Prostate gland (tissue), 2 donors: ENCODE results near the gene SLIT2. TPM values are rescaled to one million over a fixed set of nuclear protein-coding genes. Genes with fewer than 3 reads are reported as not detected.

Experiments used
- DNase-seq: peaks from one replicate; pipeline ENCODE4 v3.0.0-alpha.2; 2019; ENCODE audit warnings: low spot score
- H3K27ac ChIP-seq, 2 donors: fragments of 200-600 bp; sonication (generic); 2 replicates each; pipeline ENCODE4 v1.5.1; 2017 to 2019
- H3K27me3 ChIP-seq: fragments of 200-600 bp; sonication (generic); replicated peaks from 2 replicates; pipeline ENCODE4 v1.5.1; 2019; ENCODE audit not compliant: insufficient read depth
- H3K36me3 ChIP-seq, 2 donors: fragments of 200-600 bp; sonication (generic); 1 replicate in 1 of 2; 2 replicates in 1 of 2; pipeline versions ENCODE4 v1.5.1 to v1.8.1; 2017 to 2019
- H3K4me1 ChIP-seq: fragments of 200-600 bp; sonication (generic); replicated peaks from 2 replicates; pipeline ENCODE4 v1.5.1; 2019
- H3K4me3 ChIP-seq, 2 donors: fragments of 200-600 bp; sonication (generic); 2 replicates each; pipeline ENCODE4 v1.5.1; 2017 to 2019
- H3K9me3 ChIP-seq: fragments of 200-600 bp; sonication (generic); 2 replicates; pipeline ENCODE4 v1.5.1; 2017
- CTCF ChIP-seq, 4 experiments: fragments of 200-600 bp in 2 of 4; fragments of 450-650 bp in 2 of 4; sonication (generic) in 2 of 4; IDR thresholded peaks; 1 replicate in 3 of 4; 2 replicates in 1 of 4; pipeline ENCODE4 v1.5.1; 2016 to 2019; ENCODE audit warnings: antibody characterized with exemption in 4 of 4, mild to moderate bottlenecking in 2 of 4, moderate library complexity in 2 of 4
- POLR2A ChIP-seq: fragments of 450-650 bp; IDR thresholded peaks from one replicate; pipeline ENCODE4 v1.6.1; 2016; ENCODE audit warnings: antibody characterized with exemption, mild to moderate bottlenecking
- POLR2AphosphoS5 ChIP-seq: sonication (generic); formaldehyde crosslinking; IDR thresholded peaks from one replicate; pipeline ENCODE4 v1.6.1; 2017; ENCODE audit warnings: antibody characterized with exemption
- WGBS: methylation state at CpG from one replicate; pipeline ENCODE4 v1.1.5; 2018; 5-methylcytosine and 5-hydroxymethylcytosine counted together
- intact Hi-C: fragments of 100-400 bp; cut with DNase I; formaldehyde crosslinking; loops from one replicate; pipeline ENCODE4 v1.14.2; 2022
- total RNA-seq, 2 donors: library from RNA; depleted of rRNA; stranded (reverse); fragments of >200 nt; gene quantifications; one replicate each; pipeline ENCODE4 v1.1.0, GENCODE V29; 2016

Gene SLIT2
- total RNA-seq, 2 donors from 2014 or later, result 8.5 to 11.0 TPM

DNA sequence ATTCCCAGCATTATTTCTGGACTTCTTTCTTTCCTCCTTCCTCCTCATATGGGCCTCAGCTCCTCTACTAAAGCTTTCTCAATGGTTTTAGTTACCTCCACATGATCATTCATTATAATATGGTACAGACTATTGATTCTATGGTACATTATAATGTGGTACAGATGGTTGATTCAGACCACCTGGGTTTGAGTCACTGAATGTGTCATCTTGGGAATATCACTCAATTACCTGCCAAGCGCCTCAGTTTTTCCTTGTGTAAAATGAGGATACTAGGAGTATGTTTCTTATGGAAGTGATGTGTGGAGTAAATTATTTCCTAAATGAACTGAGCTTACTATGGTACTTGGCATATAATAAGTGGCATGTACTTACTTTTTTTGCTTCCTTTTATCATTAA lies 27.7 kb downstream of the SLIT2 start:
- H3K4me3 ChIP-seq, result no peak overlapping the region
- WGBS, result 100% methylated on average over 1 of the region's 1 CpG
- intact Hi-C loops, result no loop called here

GRCh38 chr4:20281453-20281852 lies 29.7 kb downstream of the SLIT2 start:
- intact Hi-C loops, result no loop called here
- no peak for DNase-seq
- TF ChIP-seq POLR2AphosphoS5, result no peak
- no peak for TF ChIP-seq POLR2A
- TF ChIP-seq CTCF (IDR thresholded peaks at IDR 0.05), result no peak
- Histone ChIP-seq H3K4me1 (no peaks in the 10 kb centered on the region), H3K27me3 (no peaks in the 10 kb centered on the region), H3K27ac (no peak overlapping the region), H3K36me3 (no peaks in the 10 kb centered on the region), H3K4me3 (no peak overlapping the region), H3K9me3 (no peaks in the 10 kb centered on the region)
- 38% methylated on average over 2 of the region's 2 CpGs for WGBS

More for the DNA sequence above, 27.7 kb downstream of the SLIT2 start:
- DNase-seq, result no peak
- no peak overlapping the region for H3K27ac ChIP-seq
- H3K9me3 ChIP-seq, result no peaks in the 10 kb centered on the region
- no peak for TF ChIP-seq POLR2AphosphoS5
- no peak for TF ChIP-seq POLR2A
- TF ChIP-seq CTCF (IDR thresholded peaks at IDR 0.05), result no peak
- H3K36me3 ChIP-seq, result no peaks in the 10 kb centered on the region
- no peaks in the 10 kb centered on the region for H3K4me1 ChIP-seq
- H3K27me3 ChIP-seq, result no peaks in the 10 kb centered on the region

- WGBS, result 86% methylated on average over 4 of the region's 4 CpGs
- Histone ChIP-seq H3K27me3 (no peaks in the 10 kb centered on the region), H3K36me3 (no peaks in the 10 kb centered on the region), H3K4me1 (no peaks in the 10 kb centered on the region), H3K4me3 (no peak overlapping the region), H3K27ac (no peak overlapping the region), H3K9me3 (no peaks in the 10 kb centered on the region)
- TF ChIP-seq CTCF (IDR thresholded peaks at IDR 0.05) (no peak), POLR2A (no peak)
- intact Hi-C loops, result no loop called here
- no peak for DNase-seq
These were observed 31.3 kb downstream of the SLIT2 start for GRCh38 chr4:20283039-20283438.

GRCh38 chr4:20284990-20285389 lies 33.3 kb downstream of the SLIT2 start:
- no peaks in the 10 kb centered on the region for H3K4me1 ChIP-seq
- no peaks in the 10 kb centered on the region for H3K9me3 ChIP-seq
- H3K36me3 ChIP-seq, result no peaks in the 10 kb centered on the region
- WGBS, result 73% methylated on average over 1 of the region's 1 CpG
- no peak overlapping the region for H3K4me3 ChIP-seq
- no peak for TF ChIP-seq CTCF (IDR thresholded peaks at IDR 0.05)
- TF ChIP-seq POLR2AphosphoS5, result no peak
- no peak for TF ChIP-seq POLR2A
- no peaks in the 10 kb centered on the region for H3K27me3 ChIP-seq
- no peak for DNase-seq
- H3K27ac ChIP-seq, result no peak overlapping the region
- intact Hi-C loops, result no loop called here

DNA sequence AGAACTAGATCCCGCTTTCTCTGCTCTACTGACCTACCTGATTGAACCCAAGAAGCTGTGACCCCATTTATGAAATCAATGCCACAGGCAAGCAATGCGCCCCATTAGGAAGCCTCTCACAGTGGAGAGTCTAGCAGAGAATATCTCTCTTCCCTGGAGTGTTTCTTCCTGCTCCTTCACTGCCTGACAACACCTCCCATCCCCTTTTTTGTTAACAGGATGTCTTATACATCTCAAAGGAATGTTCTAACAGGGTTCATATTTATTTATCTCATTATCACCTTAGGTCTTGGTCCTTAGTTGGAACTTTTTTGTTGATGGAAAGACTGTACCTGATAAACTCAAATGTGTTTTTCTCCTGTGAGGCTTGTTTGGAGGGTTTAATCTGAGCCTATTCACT lies 35.5 kb downstream of the SLIT2 start:
- intact Hi-C loops, result no loop called here
- Histone ChIP-seq H3K4me1 (no peaks in the 10 kb centered on the region), H3K4me3 (no peak overlapping the region), H3K36me3 (no peaks in the 10 kb centered on the region), H3K27ac (no peak overlapping the region), H3K27me3 (no peaks in the 10 kb centered on the region), H3K9me3 (no peaks in the 10 kb centered on the region)
- TF ChIP-seq POLR2A (no peak), CTCF (IDR thresholded peaks at IDR 0.05) (no peak), POLR2AphosphoS5 (no peak)
- 96% methylated on average over 2 of the region's 2 CpGs for WGBS
- no peak for DNase-seq
